Stimulated activated CD4-positive, alpha-beta T cell treated with anti-CD3 and anti-CD28 coated beads, Interleukin-2, amount 100 ng/mL, for 24 hours (primary cell): ENCODE data around the gene GAPDH.

Experiments
- DNase-seq, 2 donors: peaks; one replicate each; pipeline ENCODE4 v3.0.0-alpha.2; 2020

The GAPDH gene

DNA sequence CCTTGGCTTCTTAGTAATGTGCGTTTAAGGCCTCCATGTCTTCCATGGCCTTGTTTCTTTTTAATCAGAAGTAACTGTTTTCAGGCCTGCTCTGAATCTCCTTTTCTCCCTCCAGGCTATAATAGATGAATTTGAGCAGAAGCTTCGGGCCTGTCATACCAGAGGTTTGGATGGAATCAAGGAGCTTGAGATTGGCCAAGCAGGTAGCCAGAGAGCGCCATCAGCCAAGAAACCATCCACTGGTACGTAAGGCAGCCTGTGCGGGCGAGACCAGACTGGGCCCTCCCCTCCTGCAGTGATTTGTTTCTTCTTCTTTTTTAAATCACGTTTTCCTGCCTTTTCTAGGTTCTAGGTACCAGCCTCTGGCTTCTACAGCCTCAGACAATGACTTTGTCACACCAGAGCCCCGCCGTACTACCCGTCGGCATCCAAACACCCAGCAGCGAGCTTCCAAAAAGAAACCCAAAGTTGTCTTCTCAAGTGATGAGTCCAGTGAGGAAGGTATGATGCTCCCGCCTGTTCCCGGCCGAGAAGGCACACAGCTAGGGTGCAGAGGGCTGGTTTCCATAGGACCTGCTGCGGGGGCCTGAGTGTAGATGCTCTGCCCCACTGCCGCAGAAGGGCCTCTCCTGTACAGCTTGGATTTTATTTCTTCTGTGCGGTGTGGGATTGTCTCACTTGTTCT is 3.6 kb upstream of the GAPDH start:
- DNase-seq = no peak

GRCh38 chr12:6532051-6532926 is 2.0 kb upstream of the GAPDH start:
- DNase-seq = peak; percentile 83 to 84

DNA sequence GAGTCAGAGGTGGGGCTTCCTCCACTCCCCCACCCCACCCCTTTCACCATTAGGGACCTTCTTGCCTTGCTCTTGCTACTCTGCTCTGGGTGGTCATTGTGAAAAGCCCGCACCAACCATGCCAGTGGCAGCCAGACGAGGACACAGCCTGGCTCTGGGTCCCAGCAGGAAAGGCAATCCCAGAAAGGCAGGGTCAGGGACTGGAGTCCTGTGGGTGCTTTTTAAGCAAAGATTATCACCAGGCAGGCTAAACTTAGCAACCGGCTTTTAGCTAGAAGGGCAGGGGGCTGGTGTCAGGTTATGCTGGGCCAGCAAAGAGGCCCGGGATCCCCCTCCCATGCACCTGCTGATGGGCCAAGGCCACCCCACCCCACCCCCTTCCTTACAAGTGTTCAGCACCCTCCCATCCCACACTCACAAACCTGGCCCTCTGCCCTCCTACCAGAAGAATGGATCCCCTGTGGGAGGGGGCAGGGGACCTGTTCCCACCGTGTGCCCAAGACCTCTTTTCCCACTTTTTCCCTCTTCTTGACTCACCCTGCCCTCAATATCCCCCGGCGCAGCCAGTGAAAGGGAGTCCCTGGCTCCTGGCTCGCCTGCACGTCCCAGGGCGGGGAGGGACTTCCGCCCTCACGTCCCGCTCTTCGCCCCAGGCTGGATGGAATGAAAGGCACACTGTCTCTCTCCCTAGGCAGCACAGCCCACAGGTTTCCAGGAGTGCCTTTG is 1.2 kb upstream of the GAPDH start:
- peak; percentile 58 to 73 for DNase-seq

- no peak for DNase-seq
Observed at GRCh38 chr12:6533653-6533922, 729 bp upstream of the GAPDH start.

DNA sequence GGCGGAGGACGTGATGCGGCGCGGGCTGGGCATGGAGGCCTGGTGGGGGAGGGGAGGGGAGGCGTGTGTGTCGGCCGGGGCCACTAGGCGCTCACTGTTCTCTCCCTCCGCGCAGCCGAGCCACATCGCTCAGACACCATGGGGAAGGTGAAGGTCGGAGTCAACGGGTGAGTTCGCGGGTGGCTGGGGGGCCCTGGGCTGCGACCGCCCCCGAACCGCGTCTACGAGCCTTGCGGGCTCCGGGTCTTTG is 303 bp downstream of the GAPDH start:
- DNase-seq = no peak

GRCh38 chr12:6534945-6535696 is 804 bp downstream of the GAPDH start:
- peak; percentile 78 to 83 for DNase-seq

DNA sequence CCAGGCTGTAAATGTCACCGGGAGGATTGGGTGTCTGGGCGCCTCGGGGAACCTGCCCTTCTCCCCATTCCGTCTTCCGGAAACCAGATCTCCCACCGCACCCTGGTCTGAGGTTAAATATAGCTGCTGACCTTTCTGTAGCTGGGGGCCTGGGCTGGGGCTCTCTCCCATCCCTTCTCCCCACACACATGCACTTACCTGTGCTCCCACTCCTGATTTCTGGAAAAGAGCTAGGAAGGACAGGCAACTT is 1.3 kb downstream of the GAPDH start:
- DNase-seq = no peak

DNA sequence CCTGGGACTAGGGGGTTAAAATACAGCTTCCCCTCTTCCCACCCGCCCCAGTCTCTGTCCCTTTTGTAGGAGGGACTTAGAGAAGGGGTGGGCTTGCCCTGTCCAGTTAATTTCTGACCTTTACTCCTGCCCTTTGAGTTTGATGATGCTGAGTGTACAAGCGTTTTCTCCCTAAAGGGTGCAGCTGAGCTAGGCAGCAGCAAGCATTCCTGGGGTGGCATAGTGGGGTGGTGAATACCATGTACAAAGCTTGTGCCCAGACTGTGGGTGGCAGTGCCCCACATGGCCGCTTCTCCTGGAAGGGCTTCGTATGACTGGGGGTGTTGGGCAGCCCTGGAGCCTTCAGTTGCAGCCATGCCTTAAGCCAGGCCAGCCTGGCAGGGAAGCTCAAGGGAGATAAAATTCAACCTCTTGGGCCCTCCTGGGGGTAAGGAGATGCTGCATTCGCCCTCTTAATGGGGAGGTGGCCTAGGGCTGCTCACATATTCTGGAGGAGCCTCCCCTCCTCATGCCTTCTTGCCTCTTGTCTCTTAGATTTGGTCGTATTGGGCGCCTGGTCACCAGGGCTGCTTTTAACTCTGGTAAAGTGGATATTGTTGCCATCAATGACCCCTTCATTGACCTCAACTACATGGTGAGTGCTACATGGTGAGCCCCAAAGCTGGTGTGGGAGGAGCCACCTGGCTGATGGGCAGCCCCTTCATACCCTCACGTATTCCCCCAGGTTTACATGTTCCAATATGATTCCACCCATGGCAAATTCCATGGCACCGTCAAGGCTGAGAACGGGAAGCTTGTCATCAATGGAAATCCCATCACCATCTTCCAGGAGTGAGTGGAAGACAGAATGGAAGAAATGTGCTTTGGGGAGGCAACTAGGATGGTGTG is 1.9 kb downstream of the GAPDH start:
- DNase-seq = peak in 1 of 2 donors; percentile 45

- peak in 1 of 2 donors; percentile 42 for DNase-seq
Observed at GRCh38 chr12:6536894-6537579, 2.7 kb downstream of the GAPDH start.

GRCh38 chr12:6537580-6538419 is 3.5 kb downstream of the GAPDH start:
- DNase-seq = peak; percentile 84 to 88

DNA sequence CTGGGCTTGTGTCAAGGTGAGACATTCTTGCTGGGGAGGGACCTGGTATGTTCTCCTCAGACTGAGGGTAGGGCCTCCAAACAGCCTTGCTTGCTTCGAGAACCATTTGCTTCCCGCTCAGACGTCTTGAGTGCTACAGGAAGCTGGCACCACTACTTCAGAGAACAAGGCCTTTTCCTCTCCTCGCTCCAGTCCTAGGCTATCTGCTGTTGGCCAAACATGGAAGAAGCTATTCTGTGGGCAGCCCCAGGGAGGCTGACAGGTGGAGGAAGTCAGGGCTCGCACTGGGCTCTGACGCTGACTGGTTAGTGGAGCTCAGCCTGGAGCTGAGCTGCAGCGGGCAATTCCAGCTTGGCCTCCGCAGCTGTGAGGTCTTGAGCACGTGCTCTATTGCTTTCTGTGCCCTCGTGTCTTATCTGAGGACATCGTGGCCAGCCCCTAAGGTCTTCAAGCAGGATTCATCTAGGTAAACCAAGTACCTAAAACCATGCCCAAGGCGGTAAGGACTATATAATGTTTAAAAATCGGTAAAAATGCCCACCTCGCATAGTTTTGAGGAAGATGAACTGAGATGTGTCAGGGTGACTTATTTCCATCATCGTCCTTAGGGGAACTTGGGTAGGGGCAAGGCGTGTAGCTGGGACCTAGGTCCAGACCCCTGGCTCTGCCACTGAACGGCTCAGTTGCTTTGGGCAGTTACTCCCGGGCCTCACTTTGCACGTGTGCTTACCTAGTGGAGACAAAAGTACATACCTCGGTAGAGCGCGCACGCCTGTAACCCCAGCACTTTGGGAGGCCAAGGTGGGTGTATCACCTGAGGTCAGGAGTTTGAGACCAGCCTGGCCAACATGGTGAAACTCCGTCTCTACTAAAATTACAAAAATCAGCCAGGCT is 4.3 kb downstream of the GAPDH start:
- peak; percentile 41 to 63 for DNase-seq

- DNase-seq = no peak
Observed at GRCh38 chr12:6539314-6539682, 5.0 kb downstream of the GAPDH start.

DNA sequence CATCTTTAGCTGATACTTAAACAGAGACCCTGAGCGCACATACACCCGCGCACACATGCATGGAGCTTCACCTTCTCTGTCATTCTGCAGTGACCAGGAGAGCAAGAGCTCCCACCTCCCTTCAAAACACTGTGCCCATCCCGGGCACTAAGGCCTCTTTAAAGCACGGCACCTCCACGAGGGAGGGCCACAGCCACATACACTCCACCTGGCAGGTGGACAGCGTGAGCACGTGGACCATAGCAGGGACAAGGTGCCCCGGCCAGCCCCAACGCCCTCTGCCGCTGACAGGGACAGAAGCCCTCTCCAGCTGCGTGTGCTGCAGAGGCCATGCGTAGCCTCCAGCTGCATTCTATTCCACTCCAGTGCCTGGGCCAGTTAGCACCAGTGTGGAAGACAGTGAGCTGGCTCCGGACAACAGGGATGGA is 5.4 kb downstream of the GAPDH start:
- DNase-seq = peak in 1 of 2 donors; percentile 48

- DNase-seq = peak; percentile 60 to 73
Observed at GRCh38 chr12:6540181-6540877, 6.0 kb downstream of the GAPDH start.

DNA sequence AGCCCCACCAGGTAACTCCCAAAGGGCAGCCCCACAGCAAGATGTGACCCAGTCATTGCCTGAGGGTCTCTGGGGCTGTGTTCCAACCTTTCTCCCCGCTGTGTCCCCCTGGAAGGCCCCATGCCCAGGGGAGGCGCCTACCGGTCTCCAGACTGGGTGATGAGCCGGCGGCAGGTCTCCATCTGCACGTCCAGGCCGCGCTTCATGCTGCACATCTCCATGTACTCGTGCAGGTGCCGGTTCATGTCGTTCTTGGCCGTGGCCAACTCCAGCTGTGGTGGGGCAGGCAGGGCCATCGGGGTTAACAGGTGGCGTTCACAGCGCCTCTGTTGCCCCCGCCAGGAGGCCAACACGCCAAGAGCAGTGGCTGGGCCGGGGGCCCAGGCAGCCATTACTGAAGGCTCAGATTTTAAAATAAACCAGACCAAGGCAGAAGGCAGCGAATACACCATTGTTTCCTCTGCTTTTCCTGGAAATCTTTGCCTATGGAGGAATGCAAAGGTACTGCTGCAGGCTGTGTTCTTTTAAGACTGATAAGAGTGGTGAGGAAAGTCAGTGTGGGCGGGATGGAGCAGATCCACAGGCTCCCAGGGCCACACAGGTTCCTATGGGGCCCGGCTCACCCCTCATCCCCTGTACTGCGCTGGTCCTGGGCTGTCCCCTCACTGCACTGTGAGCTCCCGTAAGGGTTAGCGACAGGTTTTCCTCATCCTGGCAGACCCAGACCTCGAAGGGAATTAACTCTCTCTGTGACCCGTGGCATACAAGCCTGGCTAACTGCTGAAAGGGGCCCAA is 7.3 kb downstream of the GAPDH start:
- DNase-seq = no peak

DNA sequence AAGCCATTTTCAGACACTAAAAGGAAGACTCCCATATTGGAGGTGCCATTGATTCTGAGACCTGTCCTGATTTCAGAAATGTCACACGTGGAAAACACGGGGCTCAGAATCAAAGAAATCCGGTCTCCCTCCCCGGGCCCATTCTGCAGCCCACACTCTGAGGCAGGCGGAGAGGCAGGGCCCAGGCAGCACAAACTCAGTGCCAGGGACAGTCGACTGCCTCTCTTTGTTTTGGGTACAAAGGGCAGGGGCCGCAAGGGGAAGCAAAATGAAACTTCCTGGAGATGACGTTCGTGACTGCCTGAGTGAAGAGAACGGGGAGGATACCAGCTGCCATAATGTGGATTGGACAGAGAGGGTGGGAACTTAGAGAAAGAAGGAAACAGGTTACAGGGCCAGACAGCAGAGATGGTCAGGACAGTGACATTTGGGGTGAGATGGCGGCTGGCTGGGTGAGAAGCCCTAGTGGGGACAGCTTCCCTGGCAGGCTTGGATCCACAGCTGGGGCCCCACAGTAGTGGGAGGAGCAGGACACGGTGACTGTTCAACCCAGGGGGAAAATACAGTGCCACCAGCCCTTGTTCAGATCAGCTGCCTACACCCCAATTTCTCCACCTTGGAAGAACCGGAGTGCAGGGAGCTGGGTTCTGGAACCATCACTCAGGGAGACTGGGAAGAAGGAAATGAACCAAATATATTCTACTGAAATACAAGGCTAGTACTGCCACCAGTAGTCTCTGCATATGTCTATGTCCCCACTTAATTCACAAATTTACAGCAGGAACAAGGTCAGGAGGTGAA is 8.1 kb downstream of the GAPDH start:
- no peak for DNase-seq

- no peak for DNase-seq
Observed at GRCh38 chr12:6546016-6546415, 11.7 kb downstream of the GAPDH start.

DNA sequence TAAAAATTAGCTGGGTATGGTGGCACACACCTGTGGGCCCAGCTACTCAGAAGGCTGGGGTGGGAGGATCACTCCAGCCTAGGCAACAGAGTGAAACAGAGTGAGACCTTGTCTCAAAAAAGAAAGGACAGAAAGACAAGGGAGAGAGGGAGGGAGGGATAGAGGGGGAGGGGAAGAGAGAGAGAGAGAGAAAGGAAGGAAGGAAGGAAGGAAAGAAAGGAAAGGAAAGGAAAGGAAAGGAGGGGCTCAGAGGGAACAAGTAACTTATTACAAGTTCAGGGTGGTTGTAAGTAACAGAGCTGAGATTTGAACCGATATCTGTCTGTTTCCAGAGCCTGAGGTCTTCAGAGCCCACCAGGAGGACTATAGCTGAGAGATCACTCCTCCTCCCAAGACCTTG is 13.2 kb downstream of the GAPDH start:
- DNase-seq = no peak
